CD4-positive, alpha-beta T cell treated with Interleukin-2 at 100 ng/mL for 4 hours (primary cell): ENCODE results near the gene S1PR3.
"Not testable (repeated sequence)": the region's sequence is repeated elsewhere in the genome, so short reads cannot be mapped to it uniquely, and the experiment has no call there.

Experiments
- DNase-seq: peaks from one replicate; pipeline ENCODE4 v3.0.0-alpha.2; 2020; ENCODE audit warnings: low spot score

S1PR3 gene

DNA sequence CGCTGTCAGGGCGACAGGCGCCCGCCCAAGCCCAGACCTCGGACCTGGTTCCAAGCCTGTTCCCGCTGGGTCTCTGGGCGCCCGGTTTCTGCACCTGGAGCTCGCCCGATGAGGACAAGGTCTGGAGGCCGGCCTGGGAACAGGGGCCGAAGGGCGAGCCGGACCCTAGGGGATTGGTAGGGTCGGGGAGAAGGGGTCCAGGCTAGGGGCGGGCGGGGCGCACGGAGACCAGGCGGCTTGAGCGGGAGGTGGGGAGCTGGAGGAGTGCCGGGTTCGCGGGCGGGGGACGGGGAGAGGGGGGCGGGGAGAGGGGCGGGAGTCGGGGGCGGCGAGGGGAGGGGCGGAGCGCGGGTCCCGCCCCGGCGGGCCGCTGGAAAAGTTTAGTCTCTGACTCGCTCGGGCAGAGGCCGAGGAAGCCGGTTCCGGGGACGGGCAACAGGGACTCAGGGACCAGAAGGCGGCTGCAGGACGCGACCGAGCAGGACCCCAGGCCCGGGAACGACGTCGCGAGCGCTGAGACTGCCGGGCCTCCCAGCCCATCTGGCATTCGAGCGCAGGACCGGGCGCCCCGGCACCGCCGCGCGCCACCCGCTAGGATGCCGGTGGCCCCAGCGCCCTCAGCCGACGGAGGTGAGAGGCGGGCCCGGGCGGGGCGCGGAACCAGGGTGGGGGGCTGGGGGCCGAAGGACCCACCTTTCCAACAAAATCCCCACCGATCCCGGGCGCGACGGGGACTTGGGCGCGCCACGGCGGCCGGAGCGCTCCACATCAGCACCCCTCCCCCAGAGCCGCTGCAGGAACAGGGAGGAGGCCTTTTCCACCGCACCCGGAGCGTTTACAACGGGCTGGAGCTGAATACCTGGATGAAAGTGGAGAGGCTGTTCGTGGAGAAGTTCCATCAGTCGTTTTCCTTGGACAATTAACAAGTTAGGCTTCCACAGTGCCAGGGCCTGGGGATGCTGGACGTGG is at the start of gene S1PR3:
Gene S1PR3 (plus strand): TSS at position 403 of the 969 bp plus-strand sequence. CDS start 9,733 bp downstream, outside the sequence.
- no peak for DNase-seq

DNA sequence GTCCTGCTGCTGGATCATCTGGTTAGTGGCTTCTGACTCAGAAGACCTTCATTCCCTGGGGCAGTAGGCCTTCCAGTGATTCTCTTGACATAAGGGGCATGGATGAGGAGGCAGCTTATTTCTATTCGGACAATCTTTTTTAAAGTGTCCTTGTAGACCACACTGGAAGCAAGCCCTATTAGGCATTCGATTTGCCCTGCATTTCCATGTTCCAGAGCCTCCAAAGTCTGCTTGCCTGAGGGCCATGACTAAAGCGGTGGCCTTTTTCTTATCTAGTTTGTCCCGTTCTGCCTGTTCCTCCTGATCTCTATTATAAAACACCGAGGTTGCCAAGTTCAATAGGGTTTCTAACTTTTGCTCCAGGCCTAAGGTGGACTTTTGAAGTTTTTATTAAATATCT is 49.7 kb upstream of the S1PR3 start:
- DNase-seq = not testable (repeated sequence)

DNA sequence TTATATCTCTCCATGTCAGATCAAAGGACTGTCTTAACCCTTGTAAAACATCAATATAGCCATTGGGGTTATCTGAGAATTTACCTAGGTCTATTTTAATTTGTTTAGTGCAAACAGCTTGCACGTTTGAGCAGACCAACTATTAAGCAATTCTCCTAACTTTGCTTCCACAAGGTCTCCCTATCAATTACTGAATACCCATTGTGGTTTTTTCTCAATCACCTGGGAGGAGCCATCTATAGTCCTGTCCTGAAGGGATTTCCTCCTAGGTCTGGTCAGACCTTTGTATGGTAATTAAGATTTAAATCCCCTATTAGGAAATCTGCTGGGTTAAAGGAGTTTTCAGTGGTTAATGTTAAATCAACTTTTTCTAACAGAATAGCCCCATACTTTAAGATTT is 48.9 kb upstream of the S1PR3 start:
- no peak for DNase-seq

DNA sequence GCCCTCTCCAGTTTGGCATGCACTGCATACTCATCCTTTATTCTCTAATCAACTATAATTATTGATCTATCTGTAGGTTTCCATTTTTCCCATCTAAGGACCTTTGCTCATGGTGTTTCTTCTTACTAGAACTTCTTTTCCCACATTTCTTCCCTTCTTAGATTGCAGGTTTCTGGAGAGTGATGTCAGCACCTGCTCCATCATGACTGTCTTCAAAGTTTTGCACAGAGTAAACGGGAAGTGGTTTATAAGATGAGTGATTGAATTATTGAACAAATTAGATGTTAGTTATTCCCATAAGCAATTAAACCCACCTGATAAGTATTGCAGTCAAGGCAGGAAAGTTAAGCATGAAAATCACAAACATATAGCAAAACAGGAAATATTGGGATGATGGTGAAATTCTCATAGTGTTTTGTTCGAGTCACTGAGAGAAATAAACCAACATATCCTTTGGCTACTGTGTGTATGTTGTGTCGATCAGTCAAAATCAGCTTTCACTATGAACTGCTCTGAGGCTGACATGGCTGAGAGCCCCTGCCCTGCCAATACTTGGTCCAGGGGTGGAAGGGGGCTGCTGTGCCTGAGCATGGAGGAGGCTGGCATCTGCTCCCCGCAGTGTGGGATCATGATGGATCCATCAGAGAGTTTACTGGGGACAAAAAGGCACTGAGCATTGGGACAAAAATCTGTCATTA is 45.5 kb upstream of the S1PR3 start:
- DNase-seq = no peak

DNA sequence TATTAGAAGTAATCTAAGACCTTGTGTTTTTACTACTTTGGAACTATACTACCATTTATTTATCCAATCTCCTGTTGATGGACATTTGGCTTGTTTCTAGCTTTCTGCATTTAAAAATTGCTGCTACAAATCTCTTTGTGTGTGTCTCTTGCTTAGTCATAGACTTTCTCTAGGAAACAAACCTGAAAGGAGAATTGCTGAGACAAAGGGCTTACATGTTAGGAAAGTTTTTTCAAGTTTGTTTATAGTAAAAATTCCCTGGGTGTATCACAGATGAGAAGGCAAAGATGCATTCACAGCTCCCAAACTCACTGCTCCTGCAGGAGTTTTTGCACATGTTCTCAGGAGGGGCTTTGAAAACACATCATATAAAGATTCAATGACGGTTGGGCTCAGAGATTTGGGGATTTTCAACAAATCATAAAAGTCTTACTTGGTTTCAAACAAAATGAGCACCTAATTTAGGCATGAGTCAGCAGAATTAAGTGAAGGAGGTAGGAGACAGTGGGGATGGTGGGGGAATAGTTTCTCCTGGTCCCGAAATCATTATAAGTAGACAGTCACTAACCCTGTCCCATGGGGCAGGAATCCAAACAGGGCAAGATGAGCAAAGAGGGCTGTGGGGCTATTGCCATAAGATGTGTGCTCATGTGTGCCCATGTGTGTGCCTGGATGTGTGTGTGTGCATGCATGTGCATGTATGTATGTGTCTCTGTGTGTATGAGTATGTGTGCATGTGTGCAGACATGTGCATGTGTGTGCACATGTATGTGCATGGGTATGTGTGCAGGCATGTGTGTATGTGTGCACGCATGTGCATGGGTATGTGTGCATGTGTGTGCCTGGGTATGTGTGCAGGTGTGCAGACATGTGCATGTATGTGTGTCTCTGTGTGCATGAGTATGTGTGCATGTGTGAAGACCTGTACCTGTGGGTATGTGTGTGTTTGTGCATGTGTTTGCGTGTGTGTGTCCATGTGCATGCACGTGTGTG is 43.4 kb upstream of the S1PR3 start:
- DNase-seq = no peak

DNA sequence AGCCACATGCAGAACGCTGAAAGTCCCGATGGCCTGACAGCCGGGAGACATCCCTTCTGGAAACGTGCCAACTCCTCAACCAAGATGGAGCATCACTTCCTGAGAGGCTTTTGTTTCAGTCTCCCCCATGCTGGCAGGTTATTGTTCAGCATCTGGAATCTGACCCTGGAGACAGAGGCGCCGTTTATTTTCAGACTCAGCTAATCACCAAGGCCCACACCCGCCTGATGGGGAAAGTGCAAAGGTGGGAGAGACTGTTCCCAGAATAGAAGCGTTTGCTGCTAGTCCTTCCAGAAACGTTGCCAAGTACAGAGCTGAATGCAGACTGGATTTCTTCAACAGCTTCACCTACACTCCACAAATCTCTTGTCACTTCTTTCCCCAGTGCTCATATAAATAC is 41.8 kb upstream of the S1PR3 start:
- DNase-seq = no peak

DNA sequence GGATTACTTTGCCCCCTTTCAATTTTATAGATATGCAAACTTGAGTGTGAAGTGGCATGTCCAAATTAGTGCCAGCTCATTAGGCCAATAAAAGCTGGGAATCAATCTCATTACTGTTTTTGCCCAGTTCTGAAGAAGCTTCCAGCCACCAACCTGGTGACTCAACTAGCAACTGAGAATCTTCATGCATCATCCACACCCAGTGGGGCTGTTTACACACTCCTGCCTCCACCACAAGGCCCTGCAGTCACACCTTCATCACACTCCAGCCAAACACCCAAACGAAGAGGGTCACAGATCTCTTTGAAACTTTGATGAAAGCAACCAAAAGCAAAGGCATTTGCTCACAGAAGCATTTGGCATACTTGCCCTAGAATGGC is 41.3 kb upstream of the S1PR3 start:
- DNase-seq = no peak

DNA sequence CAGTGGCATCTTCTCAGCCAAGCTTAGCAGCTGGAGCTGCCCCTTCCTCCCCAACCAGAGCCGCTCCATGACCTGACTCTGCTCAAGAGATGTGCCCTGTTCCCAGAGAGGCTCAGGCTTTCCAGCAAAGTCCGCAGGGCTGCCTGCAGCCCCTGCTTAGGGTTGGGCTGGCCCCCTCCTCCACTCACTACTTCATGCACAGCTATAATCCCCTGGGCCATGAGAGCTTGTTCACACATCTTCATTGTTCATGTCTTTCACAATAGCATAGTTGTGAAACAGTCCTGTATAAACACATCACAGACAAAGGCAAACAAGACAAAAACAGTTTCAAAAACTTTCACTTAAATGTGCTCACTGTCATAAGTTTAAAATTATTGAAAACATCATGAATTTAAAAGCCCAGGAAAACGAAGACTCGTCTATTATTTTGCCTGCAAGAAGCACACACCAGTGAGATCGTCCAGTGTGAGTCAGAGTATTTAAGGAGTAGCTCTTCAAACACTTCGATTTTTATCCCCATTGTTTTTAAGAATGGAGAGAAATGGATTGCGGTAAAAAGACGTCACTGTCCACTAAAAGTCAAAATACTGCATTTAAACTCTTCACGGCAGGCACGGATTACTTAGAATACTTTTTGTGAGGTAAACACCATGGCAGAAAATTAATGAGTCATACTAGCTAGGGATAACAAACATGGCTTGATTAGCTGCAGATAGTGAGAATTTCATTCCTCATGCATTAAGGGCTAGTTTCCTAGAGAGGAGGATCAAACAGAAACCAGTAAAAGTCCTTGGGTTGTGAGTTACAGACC is 40.7 kb upstream of the S1PR3 start:
- DNase-seq = no peak

DNA sequence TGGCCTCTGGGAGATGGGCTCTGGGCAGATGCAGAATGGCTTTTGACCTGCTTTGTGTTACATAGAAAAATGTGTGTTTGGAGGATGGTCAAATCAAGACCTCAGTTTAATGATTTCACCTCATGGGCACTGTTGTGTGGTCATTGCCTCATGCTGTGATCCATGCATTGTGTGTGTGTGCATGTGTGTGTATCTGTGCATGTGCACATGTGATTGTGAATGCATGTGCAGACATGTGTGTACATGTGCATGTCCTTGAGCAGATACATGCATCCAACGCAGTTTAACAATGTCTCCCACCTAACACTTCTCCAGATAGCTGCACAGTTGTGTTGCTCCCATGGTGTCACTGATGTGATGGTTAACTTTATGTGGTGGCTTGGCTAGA is 40.1 kb upstream of the S1PR3 start:
- no peak for DNase-seq

DNA sequence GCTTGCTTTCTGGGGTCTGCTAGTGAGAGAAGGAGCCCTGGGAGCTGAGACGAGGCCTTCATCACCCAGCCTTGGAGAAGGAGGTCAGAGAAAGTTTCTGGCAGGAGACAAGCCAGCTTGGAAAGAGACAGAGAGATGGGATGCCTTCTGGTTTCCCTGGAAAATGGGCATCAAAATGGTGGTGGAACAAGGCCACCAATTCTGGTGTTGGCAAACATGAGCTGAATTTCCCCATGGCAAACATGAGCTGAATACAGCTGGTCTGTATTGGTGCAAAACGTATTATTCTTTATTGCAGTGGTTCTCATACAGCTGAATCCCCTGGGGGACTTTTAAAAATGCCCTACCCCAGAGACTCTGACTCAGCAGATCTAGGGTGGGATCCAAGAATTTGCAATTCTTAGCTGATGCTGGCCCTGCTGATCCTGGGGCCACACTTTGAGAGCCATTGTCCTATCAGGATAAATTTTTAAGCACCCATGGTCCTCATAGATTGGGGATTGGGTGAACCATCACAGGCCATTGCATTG is 39.1 kb upstream of the S1PR3 start:
- no peak for DNase-seq

DNA sequence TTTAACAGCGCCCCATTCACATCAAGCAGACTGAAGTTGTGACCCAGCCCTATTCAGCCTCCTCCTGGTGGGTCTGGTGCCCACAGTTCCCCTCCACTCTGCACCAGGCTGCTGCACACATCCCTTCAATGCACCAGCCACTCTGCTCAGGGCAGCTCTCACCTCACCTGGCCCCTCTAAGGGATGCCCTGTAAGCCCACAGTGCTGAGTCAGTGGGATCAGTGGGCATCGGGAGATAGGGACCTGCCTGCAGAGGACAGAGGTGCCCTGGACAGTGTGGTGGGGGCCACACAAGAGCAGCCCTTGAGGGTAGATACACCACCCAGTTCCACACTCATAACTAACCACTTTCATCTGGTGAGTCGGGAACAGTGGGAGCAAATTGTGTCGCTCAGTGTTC is 38.3 kb upstream of the S1PR3 start:
- DNase-seq = no peak

DNA sequence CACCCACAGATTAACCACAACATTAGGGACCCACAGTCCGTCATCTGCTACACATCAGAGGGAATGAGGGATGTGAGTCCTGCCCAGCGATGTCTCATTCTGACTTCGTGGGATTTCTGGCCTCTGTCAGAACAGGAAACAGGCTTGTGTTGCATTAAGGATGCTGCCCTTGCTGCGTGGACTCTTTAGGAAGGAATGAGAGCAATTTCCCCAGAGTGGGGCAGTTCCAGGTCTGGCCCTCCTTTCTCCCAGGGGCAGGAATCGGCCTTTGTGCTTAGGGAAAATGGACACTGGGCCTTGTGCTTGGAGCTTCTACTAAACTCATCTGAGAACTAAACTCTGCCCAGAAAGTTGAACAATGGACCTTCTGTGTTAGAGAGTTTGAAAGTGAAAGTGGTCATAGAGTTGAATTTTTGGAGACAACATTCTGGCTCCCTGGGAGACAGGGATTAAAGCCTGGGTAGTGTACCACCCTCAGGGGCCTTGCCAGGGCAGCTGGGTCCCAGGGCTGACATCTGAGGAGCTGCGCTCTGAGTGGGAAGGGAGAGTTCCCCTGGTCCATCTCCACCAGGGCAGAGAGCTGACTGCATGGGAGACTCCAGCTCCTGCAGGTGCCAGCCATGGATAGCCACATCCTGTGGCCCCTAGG is 37.8 kb upstream of the S1PR3 start:
- DNase-seq = no peak

DNA sequence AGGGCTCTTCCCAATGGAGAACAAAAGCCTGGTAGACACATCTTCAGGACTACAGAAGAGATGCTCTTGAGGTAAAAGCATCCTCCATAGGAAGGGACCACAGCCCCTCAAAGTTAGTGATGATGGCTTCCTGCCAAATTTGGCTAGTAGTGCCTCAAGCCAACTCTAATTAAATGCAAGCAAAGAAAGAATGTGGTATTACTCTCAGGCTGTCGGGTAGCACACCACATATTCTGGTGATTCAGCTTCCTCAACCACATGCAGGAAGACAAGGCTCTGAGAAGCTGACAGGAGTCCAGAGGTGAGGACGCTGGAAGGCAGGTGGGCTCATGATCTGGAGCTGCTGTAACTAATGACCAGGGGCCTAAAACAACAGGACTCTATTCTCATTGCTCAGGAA is 37.2 kb upstream of the S1PR3 start:
- DNase-seq = no peak

DNA sequence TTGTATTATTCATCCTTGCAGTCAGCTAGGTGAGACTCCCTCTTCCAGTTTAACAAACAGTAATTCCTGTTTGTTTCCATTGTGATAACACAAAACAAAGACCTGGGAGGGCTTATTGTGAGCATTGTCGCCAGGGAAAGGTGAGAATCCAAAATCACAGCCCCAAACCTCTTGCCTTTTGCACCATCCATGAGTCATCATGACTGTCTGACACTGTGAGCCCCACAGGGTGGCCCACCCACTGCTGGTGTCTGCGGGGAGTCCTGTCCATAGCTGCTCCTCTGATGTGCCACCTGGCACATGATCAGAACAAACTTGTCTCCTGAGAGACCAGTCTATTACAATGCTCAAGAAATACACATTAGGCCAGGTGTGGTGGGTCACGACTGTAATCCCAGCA is 33.7 kb upstream of the S1PR3 start:
- DNase-seq = no peak

DNA sequence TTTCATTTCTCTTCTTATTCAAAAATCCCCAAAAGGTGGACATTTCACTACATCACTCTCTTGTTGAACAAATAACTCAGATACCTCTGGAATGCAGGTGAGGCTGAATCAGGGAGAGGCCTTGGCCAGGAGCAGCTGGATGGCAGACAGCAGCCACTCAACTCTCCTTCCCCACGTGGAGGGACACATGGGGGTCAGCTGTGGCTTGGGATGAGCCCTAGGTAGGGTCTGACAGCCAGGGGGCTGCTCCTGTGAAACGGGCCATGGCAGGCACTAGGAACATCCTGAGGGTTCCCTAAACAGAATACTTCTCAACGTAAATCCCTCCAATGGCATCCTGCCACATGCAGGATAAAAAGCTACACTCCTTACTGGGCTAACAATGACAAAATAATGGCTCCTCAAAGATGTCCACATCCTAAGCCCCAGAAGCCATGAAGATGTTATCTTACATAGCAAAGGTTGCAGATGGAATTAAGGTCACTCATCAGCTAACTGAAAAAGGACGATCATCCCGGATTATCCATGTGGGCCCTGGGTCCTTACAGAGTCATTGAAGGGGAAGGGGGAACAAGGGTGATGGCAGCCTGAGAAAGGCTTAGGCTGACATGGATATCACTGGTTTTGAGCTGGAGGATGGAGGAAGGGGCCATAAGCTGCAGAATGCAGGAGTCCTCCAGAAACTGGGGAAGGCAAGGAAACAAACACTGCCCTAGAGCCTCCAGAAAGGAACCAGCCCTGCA is 31.4 kb upstream of the S1PR3 start:
- DNase-seq = no peak

DNA sequence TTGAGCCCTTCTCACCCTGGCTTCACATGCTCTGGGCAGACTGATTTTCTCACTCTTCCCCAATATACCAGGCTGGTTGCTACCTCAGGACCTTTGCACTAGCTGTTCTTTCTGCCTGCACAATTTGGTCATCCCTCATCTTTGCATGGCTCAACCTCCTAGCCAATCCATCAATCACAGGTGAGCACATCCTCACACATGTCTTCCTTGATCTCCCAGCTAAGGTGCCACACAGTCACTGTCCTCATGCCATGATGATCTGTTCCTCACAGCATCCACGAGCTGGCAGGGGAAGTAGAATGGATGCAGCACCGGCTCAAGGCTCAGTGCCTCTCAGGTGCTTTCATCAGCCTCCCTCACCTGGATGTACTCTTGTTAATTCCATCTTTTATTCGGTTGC is 30.6 kb upstream of the S1PR3 start:
- DNase-seq = no peak

DNA sequence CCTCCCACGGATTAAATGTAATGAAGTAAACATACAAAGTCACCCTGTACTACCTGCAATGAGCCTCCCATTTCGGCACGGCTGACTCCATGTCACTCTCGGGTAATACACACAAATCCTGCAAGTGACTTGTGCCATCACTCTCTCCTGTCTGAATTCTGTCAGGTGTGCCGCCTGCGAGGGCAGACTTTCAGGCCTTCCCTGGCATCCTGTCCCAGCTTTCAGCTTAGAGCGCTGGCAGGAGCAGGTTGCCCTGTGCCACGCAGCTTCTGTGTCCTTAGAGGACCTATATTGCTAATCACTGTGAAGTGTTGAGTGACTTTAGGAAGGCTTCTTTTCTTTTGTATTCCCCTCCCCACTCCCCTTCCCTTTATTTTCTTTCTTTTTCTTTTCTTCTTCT is 25.8 kb upstream of the S1PR3 start:
- DNase-seq = no peak

DNA sequence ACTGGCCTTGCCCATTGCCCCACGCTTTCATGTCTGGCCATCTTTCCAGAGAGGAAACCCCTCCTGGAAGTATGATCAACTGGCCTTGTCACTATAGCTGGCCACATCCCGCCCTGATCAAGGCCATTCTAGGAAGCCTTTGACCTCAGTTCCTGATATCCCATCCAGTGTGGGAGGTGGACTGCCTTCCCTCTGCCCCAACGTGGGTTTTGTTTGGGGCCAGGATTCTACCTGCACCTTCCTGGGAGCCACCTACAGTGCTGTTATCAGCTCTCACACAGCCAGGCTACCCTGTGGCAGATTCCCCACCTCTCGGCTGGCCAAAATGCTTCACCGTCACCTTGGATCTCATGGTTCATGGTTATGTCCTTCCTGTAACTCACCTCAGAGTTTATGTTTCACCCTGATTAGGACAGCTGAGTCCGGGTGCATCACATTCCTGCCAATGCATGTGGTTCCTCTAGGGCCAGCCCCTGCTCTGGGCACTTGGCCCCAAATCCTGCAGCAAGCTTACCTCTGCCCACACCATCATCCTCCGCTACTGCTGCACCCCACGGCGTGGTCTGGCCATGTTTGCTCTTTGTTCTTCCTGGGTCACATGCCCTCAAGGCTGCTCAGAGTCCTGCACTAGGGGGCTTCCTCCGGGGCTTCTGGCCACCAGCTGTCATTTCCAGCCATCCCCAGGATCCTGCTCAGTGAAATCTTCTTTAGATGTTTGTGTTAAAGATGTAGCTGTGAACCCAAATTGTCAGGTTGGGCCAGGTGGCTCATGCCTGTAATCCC is 24.2 kb upstream of the S1PR3 start:
- no peak for DNase-seq

DNA sequence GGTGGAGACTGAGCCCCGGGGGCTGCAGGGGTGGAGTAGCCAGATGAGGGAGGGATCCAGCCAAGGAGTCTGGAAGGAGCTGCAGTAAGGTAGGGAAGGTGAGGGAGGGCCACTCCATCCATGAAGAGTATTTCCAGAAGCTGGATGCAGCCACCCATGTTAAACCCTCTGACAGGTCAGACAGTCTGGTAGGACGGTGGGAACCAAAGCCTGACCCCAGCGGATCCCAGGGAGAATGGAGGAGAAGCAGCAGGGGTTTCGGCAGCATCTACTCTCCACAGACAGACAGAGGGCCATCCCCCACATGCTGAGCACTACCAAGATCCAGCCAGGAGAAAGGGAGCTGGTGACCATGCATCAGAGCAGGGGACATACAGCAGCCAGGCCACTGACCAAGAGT is 22.5 kb upstream of the S1PR3 start:
- no peak for DNase-seq
